Lung (tissue), 12 donors: ENCODE measurements around the gene IRF8. TPM values are rescaled to one million over a fixed set of nuclear protein-coding genes. Genes with fewer than 3 reads are reported as not detected.

Source experiments
- ATAC-seq: fragments of 200-7000 bp; cut with Tn5 transposase; one replicate; pipeline ENCODE4 v1.9.1; 2020; ENCODE audit warnings: moderate number of reproducible peaks; ENCODE audit not compliant: insufficient read depth, low FRiP score
- DNase-seq, 3 donors: peaks; one replicate each; pipeline ENCODE4 v3.0.0-alpha.2; 2013 to 2017
- H3K27ac ChIP-seq, 2 donors: one replicate each; pipeline ENCODE4 v1.5.1; 2013; ENCODE audit warnings: mild to moderate bottlenecking in 2 of 2, moderate library complexity in 2 of 2, control low read depth in 1 of 2, inconsistent platforms in 1 of 2, low read depth in 1 of 2, low read length in 1 of 2
- H3K27me3 ChIP-seq, 3 donors: one replicate each; pipeline ENCODE4 v1.5.1; 2013; ENCODE audit warnings: low read length in 2 of 3; ENCODE audit not compliant: control insufficient read depth in 3 of 3, insufficient read depth in 3 of 3
- H3K36me3 ChIP-seq, 4 donors: one replicate each; pipeline ENCODE4 v1.5.1; 2013; ENCODE audit warnings: low read length in 4 of 4, mild to moderate bottlenecking in 1 of 4, moderate library complexity in 1 of 4; ENCODE audit not compliant: control insufficient read depth in 4 of 4, insufficient read depth in 4 of 4
- H3K4me1 ChIP-seq, 5 donors: one replicate each; pipeline ENCODE4 v1.5.1; 2013; ENCODE audit warnings: low read length in 5 of 5, mild to moderate bottlenecking in 2 of 5, moderate library complexity in 1 of 5; ENCODE audit not compliant: control insufficient read depth in 5 of 5, insufficient read depth in 5 of 5
- H3K4me3 ChIP-seq: one replicate; pipeline ENCODE4 v1.5.1; 2013; ENCODE audit warnings: mild to moderate bottlenecking, control low read depth, moderate library complexity
- H3K9ac ChIP-seq, 2 donors: one replicate each; pipeline ENCODE4 v1.5.1; 2013; ENCODE audit warnings: low read length in 2 of 2, control low read depth in 1 of 2; ENCODE audit not compliant: insufficient read depth in 1 of 2
- H3K9me3 ChIP-seq, 4 donors: one replicate each; pipeline ENCODE4 v1.5.1; 2013; ENCODE audit warnings: low read length in 3 of 4, mild to moderate bottlenecking in 1 of 4, moderate library complexity in 1 of 4; ENCODE audit not compliant: control insufficient read depth in 4 of 4, insufficient read depth in 3 of 4
- WGBS, 2 donors: extraction: QIAGEN DNeasy Blood & Tissue Kit; methylation state at CpG; one replicate each; pipeline ENCODE4 v1.1.7; 2013; 5-methylcytosine and 5-hydroxymethylcytosine counted together
- polyA plus RNA-seq, 2 donors: library from polyadenylated mRNA; stranded (reverse); fragments of 200-250 nt; gene quantifications; one replicate each; pipeline ENCODE4 v1.2.1, GENCODE V29; 2013
- total RNA-seq, 2 donors: library from RNA; depleted of rRNA in 1 of 2; stranded (reverse); fragments of >200 nt in 1 of 2; gene quantifications; one replicate each; pipeline ENCODE4 v1.2.1, GENCODE V29; 2014 to 2021
- TF ChIP-seq, protein P1 (sequence below): IDR thresholded peaks from 2 replicates; pipeline ENCODE4 v1.5.1; 2012; ENCODE audit warnings: mild to moderate bottlenecking; ENCODE audit errors: control extremely low read depth, extremely low read depth
- donor health status: control.
- donor health status: control.
- donor health status: Bipolar disorder and iron deficiency.
- donor health status: healthy.
- donor health status: DM: yes; HTN: yes; CAD: no.

Gene IRF8
- total and polyA plus RNA-seq, 4 donors, result 7.3 to 48.3 (median 37.0) TPM

DNA sequence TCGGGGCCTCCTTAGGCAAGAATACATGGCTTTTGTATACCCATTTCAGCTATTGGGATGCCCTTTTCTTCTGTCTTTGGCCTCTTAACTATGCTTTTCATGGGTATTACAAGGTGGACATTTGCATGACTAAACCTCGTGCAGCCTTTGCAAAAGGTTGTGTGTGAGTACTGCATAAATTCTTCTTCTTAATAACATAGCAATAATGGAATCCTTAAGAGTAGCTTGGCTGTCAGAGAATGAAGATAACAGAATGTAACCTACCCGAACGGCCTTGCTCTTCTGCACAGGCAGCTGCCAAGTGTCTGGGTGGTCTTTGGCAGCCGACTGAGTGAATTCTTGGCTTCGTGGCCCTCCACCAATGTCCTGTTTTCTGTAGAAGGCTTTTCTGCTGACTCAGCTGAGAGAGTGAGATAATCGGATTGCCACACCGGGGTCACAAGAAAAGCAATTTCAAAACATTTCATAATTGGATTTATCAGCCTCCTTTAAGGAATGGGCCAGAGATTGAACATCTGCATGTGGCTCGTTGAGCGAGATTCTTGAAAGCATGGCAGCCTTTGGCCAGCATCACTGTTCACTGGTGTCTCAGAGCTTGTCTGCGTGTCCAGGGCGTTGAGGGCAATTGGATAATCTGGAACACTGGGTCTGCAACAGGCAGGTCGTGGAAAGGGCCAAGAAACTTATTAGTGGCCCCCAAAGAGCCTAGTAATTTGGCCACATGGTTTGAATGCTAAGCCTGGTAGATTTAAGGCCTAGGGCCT, 13.4 kb downstream of the IRF8 start:
- H3K27ac ChIP-seq, result no peak overlapping the region
- TF ChIP-seq, protein P1, sequence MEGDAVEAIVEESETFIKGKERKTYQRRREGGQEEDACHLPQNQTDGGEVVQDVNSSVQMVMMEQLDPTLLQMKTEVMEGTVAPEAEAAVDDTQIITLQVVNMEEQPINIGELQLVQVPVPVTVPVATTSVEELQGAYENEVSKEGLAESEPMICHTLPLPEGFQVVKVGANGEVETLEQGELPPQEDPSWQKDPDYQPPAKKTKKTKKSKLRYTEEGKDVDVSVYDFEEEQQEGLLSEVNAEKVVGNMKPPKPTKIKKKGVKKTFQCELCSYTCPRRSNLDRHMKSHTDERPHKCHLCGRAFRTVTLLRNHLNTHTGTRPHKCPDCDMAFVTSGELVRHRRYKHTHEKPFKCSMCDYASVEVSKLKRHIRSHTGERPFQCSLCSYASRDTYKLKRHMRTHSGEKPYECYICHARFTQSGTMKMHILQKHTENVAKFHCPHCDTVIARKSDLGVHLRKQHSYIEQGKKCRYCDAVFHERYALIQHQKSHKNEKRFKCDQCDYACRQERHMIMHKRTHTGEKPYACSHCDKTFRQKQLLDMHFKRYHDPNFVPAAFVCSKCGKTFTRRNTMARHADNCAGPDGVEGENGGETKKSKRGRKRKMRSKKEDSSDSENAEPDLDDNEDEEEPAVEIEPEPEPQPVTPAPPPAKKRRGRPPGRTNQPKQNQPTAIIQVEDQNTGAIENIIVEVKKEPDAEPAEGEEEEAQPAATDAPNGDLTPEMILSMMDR, result no peak
- WGBS, 2 donors, result 46 to 49% methylated on average over 13 of the region's 13 CpGs
- H3K4me1 ChIP-seq, result peaks cover 0 to 61% (median 16%) of the 10 kb centered on the region in 5 donors
- H3K9ac ChIP-seq, result no peak overlapping the region
- DNase-seq, result peak; percentile 97 to 99 (median 99)
- H3K4me3 ChIP-seq, result no peak overlapping the region
- ATAC-seq, result peak; percentile 44
- no peaks in the 10 kb centered on the region for H3K27me3 ChIP-seq
- H3K9me3 ChIP-seq, result peaks cover 0 to 2% (median 0%) of the 10 kb centered on the region in 4 donors
- H3K36me3 ChIP-seq, result peaks cover 0 to 11% (median 0%) of the 10 kb centered on the region in 4 donors

DNA sequence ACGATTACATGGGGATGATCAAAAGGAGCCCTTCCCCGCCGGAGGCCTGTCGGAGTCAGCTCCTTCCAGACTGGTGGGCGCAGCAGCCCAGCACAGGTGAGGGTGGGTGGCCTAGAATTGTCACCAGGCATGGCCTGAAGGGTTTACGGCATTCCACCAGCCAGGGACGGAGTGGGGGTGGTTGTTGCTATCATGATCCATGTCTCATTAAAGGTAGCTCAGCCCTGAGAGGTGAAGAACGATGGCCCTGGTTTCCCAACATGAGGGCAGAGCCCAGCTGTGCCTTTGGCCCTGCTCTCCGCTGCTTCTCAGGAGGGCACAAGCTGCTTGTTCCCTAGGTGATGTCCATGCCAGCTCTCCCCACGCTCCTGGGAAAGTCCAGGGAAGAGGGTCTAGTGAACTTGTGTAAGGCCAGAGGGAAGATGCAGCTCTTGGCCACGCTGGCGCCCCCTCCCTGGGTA, 14.2 kb downstream of the IRF8 start:
- Histone ChIP-seq H3K4me3 (no peak overlapping the region), H3K4me1 (peaks cover 0 to 62% (median 16%) of the 10 kb centered on the region in 5 donors), H3K9me3 (peaks cover 0 to 2% (median 0%) of the 10 kb centered on the region in 4 donors), H3K9ac (no peak overlapping the region), H3K27me3 (no peaks in the 10 kb centered on the region), H3K27ac (no peak overlapping the region), H3K36me3 (peaks cover 0 to 11% (median 0%) of the 10 kb centered on the region in 4 donors)
- no peak for DNase-seq
- WGBS, 2 donors, result 85 to 92% methylated on average over 12 of the region's 12 CpGs
- ATAC-seq, result no peak
- TF ChIP-seq, protein P1, result no peak

DNA sequence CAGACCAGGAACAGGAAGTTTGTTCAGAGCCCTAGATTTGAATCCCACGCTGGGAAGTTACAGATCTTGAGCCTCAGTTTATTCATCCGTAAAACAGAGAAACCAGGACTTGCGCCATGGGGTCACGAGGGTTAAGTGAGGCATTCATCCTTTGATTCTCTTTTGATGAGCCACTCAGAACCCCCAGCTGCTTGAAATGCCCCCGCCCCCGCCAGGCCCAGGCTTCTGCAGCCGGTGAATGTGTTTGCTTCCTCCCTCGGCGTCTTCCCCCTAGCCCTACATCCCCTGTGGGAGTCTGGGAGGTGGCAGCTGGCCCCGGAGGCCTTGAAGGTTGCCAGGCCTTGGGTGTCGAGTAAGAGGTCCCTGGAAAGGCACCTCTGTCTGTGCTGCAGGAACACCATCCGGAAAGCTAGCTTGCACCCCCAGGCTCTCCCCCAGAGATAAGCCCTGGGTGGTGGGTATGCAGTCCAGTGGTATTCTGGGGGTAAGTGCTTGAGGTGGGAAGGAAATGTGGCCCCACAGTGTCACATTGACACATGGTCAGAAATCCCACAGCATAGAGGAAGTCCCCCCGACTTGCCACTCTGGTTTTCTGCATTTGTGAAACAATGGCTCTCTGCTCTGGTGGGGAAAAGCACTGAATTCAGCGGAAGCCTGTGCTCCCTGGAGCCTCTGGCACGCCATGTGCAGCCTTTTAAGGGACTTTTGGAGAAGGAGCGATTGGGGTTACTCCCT, 14.9 kb downstream of the IRF8 start:
- ATAC-seq, result no peak
- 30 to 69% methylated on average over 16 of the region's 16 CpGs for WGBS, 2 donors
- H3K27me3 ChIP-seq, result no peaks in the 10 kb centered on the region
- no peak overlapping the region for H3K9ac ChIP-seq
- peaks cover 0 to 2% (median 0%) of the 10 kb centered on the region in 4 donors for H3K9me3 ChIP-seq
- H3K4me3 ChIP-seq, result no peak overlapping the region
- DNase-seq, result no peak
- peaks cover 0 to 59% (median 16%) of the 10 kb centered on the region in 5 donors for H3K4me1 ChIP-seq
- peaks cover 0 to 14% (median 1%) of the 10 kb centered on the region in 4 donors for H3K36me3 ChIP-seq
- no peak overlapping the region for H3K27ac ChIP-seq
- TF ChIP-seq, protein P1, result no peak
